Trophoblast cell (in vitro differentiated cells and primary cell): ENCODE results near the gene TNS4.
A peak's percentile ranks its signal among the peaks of the same experiment; 100 is the strongest.

Source experiments
- DNase-seq, 2 donors: peaks; one replicate each; pipeline ENCODE4 v3.0.0-alpha.2; 2016
- H2AFZ ChIP-seq: 2 replicates; pipeline ENCODE4 v1.6.1; 2013; ENCODE audit warnings: low read length, moderate library complexity, mild to moderate bottlenecking; ENCODE audit not compliant: insufficient read depth, poor library complexity
- H2AK5ac ChIP-seq: 2 replicates; pipeline ENCODE4 v1.6.1; 2013; ENCODE audit warnings: mild to moderate bottlenecking, low read length
- H2BK120ac ChIP-seq: 2 replicates; pipeline ENCODE4 v1.6.1; 2013; ENCODE audit warnings: low read length, mild to moderate bottlenecking, moderate library complexity; ENCODE audit not compliant: insufficient read depth, poor library complexity
- H2BK12ac ChIP-seq: 2 replicates; pipeline ENCODE4 v1.6.1; 2013; ENCODE audit warnings: mild to moderate bottlenecking, low read length, moderate library complexity
- H2BK5ac ChIP-seq: 2 replicates; pipeline ENCODE4 v1.6.1; 2013; ENCODE audit warnings: low read length, low read depth, moderate library complexity, mild to moderate bottlenecking; ENCODE audit not compliant: poor library complexity
- H3K14ac ChIP-seq: 2 replicates; pipeline ENCODE4 v1.6.1; 2013; ENCODE audit warnings: mild to moderate bottlenecking, low read length
- H3K18ac ChIP-seq: 2 replicates; pipeline ENCODE4 v1.6.1; 2013; ENCODE audit warnings: mild to moderate bottlenecking, low read length
- H3K23ac ChIP-seq: 2 replicates; pipeline ENCODE4 v1.6.1; 2013; ENCODE audit warnings: low read length
- H3K27ac ChIP-seq: 2 replicates; pipeline ENCODE4 v1.5.1; 2013; ENCODE audit warnings: low read depth, mild to moderate bottlenecking, inconsistent platforms, low read length, moderate library complexity
- H3K27me3 ChIP-seq: 2 replicates; pipeline ENCODE4 v1.6.1; 2013; ENCODE audit warnings: inconsistent platforms, mild to moderate bottlenecking, low read length, moderate library complexity; ENCODE audit not compliant: insufficient read depth
- H3K36me3 ChIP-seq, 2 experiments: 1 replicate in 1 of 2; 2 replicates in 1 of 2; pipeline ENCODE4 v1.6.1; 2013; ENCODE audit warnings: low read length in 2 of 2, mild to moderate bottlenecking in 2 of 2, moderate library complexity in 1 of 2; ENCODE audit not compliant: insufficient read depth in 2 of 2, control insufficient read depth in 1 of 2
- H3K4ac ChIP-seq: 2 replicates; pipeline ENCODE4 v1.6.1; 2013; ENCODE audit warnings: low read depth, mild to moderate bottlenecking, low read length, moderate library complexity
- H3K4me1 ChIP-seq, 2 experiments: 1 replicate in 1 of 2; 2 replicates in 1 of 2; pipeline ENCODE4 v1.6.1; 2013; ENCODE audit warnings: low read length in 2 of 2, mild to moderate bottlenecking in 2 of 2, moderate library complexity in 1 of 2; ENCODE audit not compliant: insufficient read depth in 2 of 2, control insufficient read depth in 1 of 2
- H3K4me2 ChIP-seq: 2 replicates; pipeline ENCODE4 v1.6.1; 2013; ENCODE audit warnings: inconsistent platforms, mild to moderate bottlenecking, low read length, moderate library complexity
- H3K4me3 ChIP-seq: 2 replicates; pipeline ENCODE4 v1.5.1; 2013; ENCODE audit warnings: mild to moderate bottlenecking, low read depth, low read length, inconsistent platforms
- H3K79me1 ChIP-seq: one replicate; pipeline ENCODE4 v1.6.1; 2013; ENCODE audit warnings: low read length
- H3K79me2 ChIP-seq: 2 replicates; pipeline ENCODE4 v1.6.1; 2013; ENCODE audit warnings: low read length, mild to moderate bottlenecking; ENCODE audit not compliant: control insufficient read depth, insufficient read depth, poor library complexity
- H3K9ac ChIP-seq: 2 replicates; pipeline ENCODE4 v1.6.1; 2013; ENCODE audit warnings: mild to moderate bottlenecking, low read length
- H3K9me3 ChIP-seq: 2 replicates; pipeline ENCODE4 v1.6.1; 2013; ENCODE audit warnings: low read depth, mild to moderate bottlenecking, control low read depth, inconsistent platforms, low read length; ENCODE audit not compliant: insufficient read depth
- H4K12ac ChIP-seq: 2 replicates; pipeline ENCODE4 v1.6.1; 2013; ENCODE audit warnings: low read depth, mild to moderate bottlenecking, low read length, moderate library complexity
- H4K8ac ChIP-seq: 2 replicates; pipeline ENCODE4 v1.6.1; 2013; ENCODE audit warnings: low read depth, mild to moderate bottlenecking, low read length, moderate library complexity
- H4K91ac ChIP-seq: one replicate; pipeline ENCODE4 v1.6.1; 2013; ENCODE audit warnings: low read depth, mild to moderate bottlenecking, low read length, moderate library complexity
- WGBS: extraction: QIAGEN DNeasy Blood & Tissue Kit; methylation state at CpG from one replicate; pipeline ENCODE4 v1.1.7; 2013; ENCODE audit warnings: missing lambda C conversion rate; ENCODE audit not compliant: insufficient read length, insufficient coverage; ENCODE audit errors: extremely low coverage; 5-methylcytosine and 5-hydroxymethylcytosine counted together

Gene TNS4

GRCh38 chr17:40516581-40517285, 15.3 kb upstream of the TNS4 start:
- Histone ChIP-seq H3K9ac (no peak overlapping the region), H3K4me2 (no peak overlapping the region), H4K91ac (no peak overlapping the region), H2AK5ac (no peak overlapping the region), H4K8ac (no peak overlapping the region), H3K27me3 (no peaks in the 10 kb centered on the region), H3K36me3 (no peaks in the 10 kb centered on the region), H2AFZ (no peak overlapping the region), H2BK12ac (no peak overlapping the region), H3K23ac (no peak overlapping the region), H3K27ac (peak overlapping the region; percentile 23), H2BK120ac (no peak overlapping the region), H4K12ac (no peak overlapping the region), H3K4me1 (peaks cover 24 to 44% of the 10 kb centered on the region in 2 experiments), H3K79me2 (no peaks in the 10 kb centered on the region), H3K18ac (no peak overlapping the region), H3K4ac (no peak overlapping the region), H2BK5ac (peak overlapping the region; percentile 44), H3K4me3 (no peak overlapping the region), H3K9me3 (no peaks in the 10 kb centered on the region), H3K14ac (no peak overlapping the region), H3K79me1 (peaks cover 21% of the 10 kb centered on the region)
- peak in 1 of 2 donors; percentile 57 for DNase-seq
- WGBS, result no CpG with 5 or more reads among the region's 3 CpGs

- Histone ChIP-seq H4K12ac (no peak overlapping the region), H2BK5ac (no peak overlapping the region), H2AK5ac (no peak overlapping the region), H3K27ac (no peak overlapping the region), H3K14ac (no peak overlapping the region), H3K79me1 (peaks cover 15% of the 10 kb centered on the region), H3K4me1 (peaks cover 23 to 40% of the 10 kb centered on the region in 2 experiments), H3K18ac (no peak overlapping the region), H3K23ac (no peak overlapping the region), H4K91ac (no peak overlapping the region), H3K4me3 (no peak overlapping the region), H4K8ac (no peak overlapping the region), H3K9ac (no peak overlapping the region), H3K79me2 (no peaks in the 10 kb centered on the region), H3K27me3 (no peaks in the 10 kb centered on the region), H3K36me3 (no peaks in the 10 kb centered on the region), H3K4ac (no peak overlapping the region), H3K4me2 (no peak overlapping the region), H3K9me3 (no peaks in the 10 kb centered on the region), H2BK120ac (no peak overlapping the region), H2AFZ (no peak overlapping the region), H2BK12ac (no peak overlapping the region)
- no CpG with 5 or more reads among the region's 11 CpGs for WGBS
- DNase-seq, result no peak
These were observed 14.1 kb upstream of the TNS4 start for GRCh38 chr17:40515491-40516041.

GRCh38 chr17:40515011-40515410, 13.6 kb upstream of the TNS4 start:
- Histone ChIP-seq H3K9ac (no peak overlapping the region), H3K4me2 (no peak overlapping the region), H3K9me3 (no peaks in the 10 kb centered on the region), H3K4ac (no peak overlapping the region), H3K27ac (no peak overlapping the region), H3K4me1 (peaks cover 27 to 43% of the 10 kb centered on the region in 2 experiments), H3K14ac (no peak overlapping the region), H4K12ac (no peak overlapping the region), H3K79me1 (peaks cover 15% of the 10 kb centered on the region), H4K8ac (no peak overlapping the region), H3K4me3 (no peak overlapping the region), H3K27me3 (no peaks in the 10 kb centered on the region), H2BK5ac (no peak overlapping the region), H2AFZ (no peak overlapping the region), H3K18ac (no peak overlapping the region), H3K79me2 (no peaks in the 10 kb centered on the region), H2BK120ac (no peak overlapping the region), H3K36me3 (no peaks in the 10 kb centered on the region), H2AK5ac (no peak overlapping the region), H4K91ac (no peak overlapping the region), H3K23ac (no peak overlapping the region), H2BK12ac (no peak overlapping the region)
- WGBS, result no CpG with 5 or more reads among the region's 4 CpGs
- no peak for DNase-seq

- Histone ChIP-seq H4K91ac (no peak overlapping the region), H3K27me3 (no peaks in the 10 kb centered on the region), H3K9ac (no peak overlapping the region), H3K23ac (no peak overlapping the region), H4K8ac (no peak overlapping the region), H4K12ac (no peak overlapping the region), H2AK5ac (no peak overlapping the region), H3K4me2 (no peak overlapping the region), H3K27ac (no peak overlapping the region), H3K14ac (no peak overlapping the region), H2BK12ac (no peak overlapping the region), H2BK120ac (no peak overlapping the region), H3K36me3 (no peaks in the 10 kb centered on the region), H3K4me3 (no peak overlapping the region), H2BK5ac (no peak overlapping the region), H2AFZ (no peak overlapping the region), H3K18ac (no peak overlapping the region), H3K4me1 (peaks cover 28 to 43% of the 10 kb centered on the region in 2 experiments), H3K79me1 (peaks cover 11% of the 10 kb centered on the region), H3K9me3 (no peaks in the 10 kb centered on the region), H3K79me2 (no peaks in the 10 kb centered on the region), H3K4ac (no peak overlapping the region)
- no CpG with 5 or more reads among the region's 7 CpGs for WGBS
- no peak for DNase-seq
These were observed 12.8 kb upstream of the TNS4 start for GRCh38 chr17:40514013-40514875.
